ENCODE data around the gene CDK17.

The CDK17 gene

DNA sequence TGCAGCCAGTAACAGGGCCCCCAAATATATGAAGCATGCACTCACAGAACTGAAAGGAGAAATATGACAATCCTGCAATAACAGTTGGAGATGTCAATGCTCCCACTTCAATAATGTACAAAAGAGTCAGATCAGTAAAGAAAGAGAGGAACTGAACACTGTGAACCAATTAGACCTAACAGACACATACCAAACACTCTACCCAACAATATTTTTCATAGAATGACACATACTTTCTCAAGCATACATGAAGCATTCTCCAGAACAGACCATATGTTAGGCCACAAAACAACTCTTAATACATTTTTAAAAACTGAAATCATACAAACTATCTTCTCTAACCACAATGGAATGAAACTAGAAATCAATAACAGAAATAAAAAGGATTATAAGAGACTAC, 125.9 kb downstream of the CDK17 start:
- H3K27me3 Mint-ChIP-seq = no peaks in the 10 kb centered on the region
- H3K9me3 Mint-ChIP-seq (ENCODE audit: low read depth) = no peaks in the 10 kb centered on the region
- H3K36me3 Mint-ChIP-seq = peaks cover 19% of the 10 kb centered on the region
- peak overlapping the region; percentile 86 for H3K27ac Mint-ChIP-seq
- peaks cover 24% of the 10 kb centered on the region for H3K4me1 Mint-ChIP-seq (ENCODE audit: low read depth)
- no peak overlapping the region for H3K4me3 Mint-ChIP-seq

GRCh38 chr12:96271469-96272199, 128.6 kb downstream of the CDK17 start:
- Mint-ChIP-seq H3K27ac (peak overlapping the region; percentile 41), H3K27me3 (no peaks in the 10 kb centered on the region), H3K9me3 (ENCODE audit: low read depth) (no peaks in the 10 kb centered on the region), H3K36me3 (peaks cover 17% of the 10 kb centered on the region), H3K4me3 (no peak overlapping the region), H3K4me1 (ENCODE audit: low read depth) (peaks cover 36% of the 10 kb centered on the region)

- no peak overlapping the region for H3K27ac Mint-ChIP-seq
- no peaks in the 10 kb centered on the region for H3K9me3 Mint-ChIP-seq (ENCODE audit: low read depth)
- H3K27me3 Mint-ChIP-seq = no peaks in the 10 kb centered on the region
- peaks cover 8% of the 10 kb centered on the region for H3K36me3 Mint-ChIP-seq
- H3K4me1 Mint-ChIP-seq (ENCODE audit: low read depth) = peaks cover 22% of the 10 kb centered on the region
- H3K4me3 Mint-ChIP-seq = no peak overlapping the region
Observed at GRCh38 chr12:96266238-96266637, 134.0 kb downstream of the CDK17 start.

DNA sequence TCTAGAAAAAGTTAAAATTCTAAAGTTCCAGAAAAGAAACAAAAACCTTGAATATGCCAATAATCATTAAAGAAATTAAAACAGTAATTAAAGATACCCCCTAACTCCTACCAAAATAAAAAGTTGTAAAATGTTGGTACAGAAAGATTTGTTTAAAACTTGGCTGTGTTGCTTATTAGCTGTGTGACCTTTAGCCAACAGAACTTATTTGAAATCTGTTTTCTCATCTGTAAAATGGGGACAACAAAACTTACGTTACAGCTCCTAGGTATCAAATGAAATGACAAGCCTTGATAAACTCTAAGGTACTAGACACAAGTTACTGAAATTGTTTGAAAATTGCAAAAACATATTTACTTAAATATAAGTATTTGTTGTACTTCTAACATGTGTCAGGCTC, 134.4 kb downstream of the CDK17 start:
- no peak overlapping the region for H3K4me3 Mint-ChIP-seq
- peaks cover 25% of the 10 kb centered on the region for H3K4me1 Mint-ChIP-seq (ENCODE audit: low read depth)
- no peaks in the 10 kb centered on the region for H3K9me3 Mint-ChIP-seq (ENCODE audit: low read depth)
- no peaks in the 10 kb centered on the region for H3K27me3 Mint-ChIP-seq
- H3K27ac Mint-ChIP-seq = peak overlapping the region; percentile 29
- peaks cover 8% of the 10 kb centered on the region for H3K36me3 Mint-ChIP-seq

GRCh38 chr12:96265400-96265799, 134.8 kb downstream of the CDK17 start:
- Mint-ChIP-seq H3K4me1 (ENCODE audit: low read depth) (peaks cover 28% of the 10 kb centered on the region), H3K36me3 (peaks cover 8% of the 10 kb centered on the region), H3K4me3 (no peak overlapping the region), H3K27me3 (no peaks in the 10 kb centered on the region), H3K9me3 (ENCODE audit: low read depth) (no peaks in the 10 kb centered on the region), H3K27ac (peak overlapping the region; percentile 71)

- H3K27ac Mint-ChIP-seq = peak overlapping the region; percentile 69
- no peak overlapping the region for H3K4me3 Mint-ChIP-seq
- peaks cover 25% of the 10 kb centered on the region for H3K4me1 Mint-ChIP-seq (ENCODE audit: low read depth)
- peaks cover 11% of the 10 kb centered on the region for H3K36me3 Mint-ChIP-seq
- no peaks in the 10 kb centered on the region for H3K27me3 Mint-ChIP-seq
- H3K9me3 Mint-ChIP-seq (ENCODE audit: low read depth) = no peaks in the 10 kb centered on the region
Observed at GRCh38 chr12:96263449-96263902, 136.8 kb downstream of the CDK17 start.

- Mint-ChIP-seq H3K27me3 (no peaks in the 10 kb centered on the region), H3K27ac (peak overlapping the region; percentile 77), H3K4me1 (ENCODE audit: low read depth) (peaks cover 13% of the 10 kb centered on the region), H3K4me3 (no peak overlapping the region), H3K9me3 (ENCODE audit: low read depth) (no peaks in the 10 kb centered on the region), H3K36me3 (peaks cover 10% of the 10 kb centered on the region)
Observed at GRCh38 chr12:96261557-96261956, 138.7 kb downstream of the CDK17 start.

- no peaks in the 10 kb centered on the region for H3K9me3 Mint-ChIP-seq (ENCODE audit: low read depth)
- H3K4me1 Mint-ChIP-seq (ENCODE audit: low read depth) = peaks cover 11% of the 10 kb centered on the region
- H3K27me3 Mint-ChIP-seq = no peaks in the 10 kb centered on the region
- no peak overlapping the region for H3K4me3 Mint-ChIP-seq
- H3K27ac Mint-ChIP-seq = peak overlapping the region; percentile 77
- H3K36me3 Mint-ChIP-seq = peaks cover 10% of the 10 kb centered on the region
Observed at GRCh38 chr12:96260644-96261043, 139.6 kb downstream of the CDK17 start.

DNA sequence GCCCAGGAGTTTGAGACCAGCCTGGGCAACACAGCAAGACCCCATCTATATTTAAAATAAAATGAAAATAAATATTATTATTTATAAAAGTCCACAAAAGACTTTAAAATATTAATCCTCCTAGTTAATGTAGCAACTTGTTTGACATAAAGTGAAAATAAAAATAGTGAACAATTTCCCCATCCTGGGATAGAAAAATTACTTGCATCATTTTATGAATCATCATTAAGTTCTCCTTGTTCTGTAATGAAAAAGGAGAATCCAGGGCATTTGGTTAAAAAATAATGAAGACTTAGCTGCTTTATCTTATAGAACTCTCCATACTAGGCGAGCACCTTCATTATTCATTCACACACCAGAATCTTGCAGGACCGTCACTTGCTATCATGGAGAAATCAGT, 140.0 kb downstream of the CDK17 start:
- no peaks in the 10 kb centered on the region for H3K9me3 Mint-ChIP-seq (ENCODE audit: low read depth)
- peaks cover 10% of the 10 kb centered on the region for H3K36me3 Mint-ChIP-seq
- peak overlapping the region; percentile 77 for H3K27ac Mint-ChIP-seq

GRCh38 chr12:96258104-96258961, 141.9 kb downstream of the CDK17 start:
- Mint-ChIP-seq H3K9me3 (ENCODE audit: low read depth) (no peaks in the 10 kb centered on the region), H3K4me3 (no peak overlapping the region), H3K4me1 (ENCODE audit: low read depth) (peaks cover 16% of the 10 kb centered on the region), H3K27me3 (no peaks in the 10 kb centered on the region), H3K36me3 (peaks cover 6% of the 10 kb centered on the region), H3K27ac (no peak overlapping the region)

More for the DNA sequence above, 140.0 kb downstream of the CDK17 start:
- H3K4me3 Mint-ChIP-seq = no peak overlapping the region
- H3K4me1 Mint-ChIP-seq (ENCODE audit: low read depth) = peaks cover 11% of the 10 kb centered on the region
- no peaks in the 10 kb centered on the region for H3K27me3 Mint-ChIP-seq

- H3K4me3 Mint-ChIP-seq = no peak overlapping the region
- H3K27ac Mint-ChIP-seq = no peak overlapping the region
- peaks cover 7% of the 10 kb centered on the region for H3K36me3 Mint-ChIP-seq
- no peaks in the 10 kb centered on the region for H3K27me3 Mint-ChIP-seq
- H3K9me3 Mint-ChIP-seq (ENCODE audit: low read depth) = no peaks in the 10 kb centered on the region
- H3K4me1 Mint-ChIP-seq (ENCODE audit: low read depth) = peaks cover 17% of the 10 kb centered on the region
Observed at GRCh38 chr12:96257550-96258103, 142.6 kb downstream of the CDK17 start.

DNA sequence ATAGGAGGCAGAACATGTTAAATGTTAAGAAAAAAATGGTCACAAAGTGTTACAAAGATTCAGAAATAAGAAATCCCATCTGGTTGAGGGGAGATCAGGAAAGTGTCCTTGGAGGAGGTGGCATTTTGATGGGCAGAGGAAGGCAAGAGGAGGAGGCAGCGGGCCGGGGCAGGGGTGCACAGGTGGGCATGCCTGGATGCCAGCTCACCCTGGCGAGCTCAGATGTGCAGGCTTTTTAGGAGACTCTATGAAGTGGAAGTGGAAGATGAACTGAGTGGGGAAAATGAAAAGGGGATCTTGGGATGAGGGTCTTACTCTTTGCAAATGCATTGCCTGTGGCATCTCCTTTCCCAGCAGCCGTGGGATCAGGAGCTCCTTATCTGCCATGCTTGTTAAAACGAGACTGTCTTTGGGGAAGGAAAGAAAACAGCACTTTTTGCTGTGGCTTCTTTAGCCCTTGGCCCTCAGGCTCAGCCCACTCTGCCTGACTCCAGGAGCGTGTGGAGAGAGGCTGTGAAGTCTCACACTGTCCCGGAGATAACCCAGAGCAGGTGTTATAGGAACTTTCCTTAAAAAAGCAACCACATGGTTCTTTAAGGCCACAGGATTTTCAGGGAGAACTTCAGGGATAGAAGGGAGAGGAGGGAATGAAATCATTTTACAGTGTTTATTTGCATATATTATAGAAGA, 143.4 kb downstream of the CDK17 start:
- Mint-ChIP-seq H3K4me3 (no peak overlapping the region), H3K4me1 (ENCODE audit: low read depth) (peaks cover 21% of the 10 kb centered on the region), H3K27ac (no peak overlapping the region), H3K27me3 (no peaks in the 10 kb centered on the region), H3K36me3 (peaks cover 11% of the 10 kb centered on the region), H3K9me3 (ENCODE audit: low read depth) (no peaks in the 10 kb centered on the region)

- no peaks in the 10 kb centered on the region for H3K27me3 Mint-ChIP-seq
- no peaks in the 10 kb centered on the region for H3K9me3 Mint-ChIP-seq (ENCODE audit: low read depth)
- peaks cover 22% of the 10 kb centered on the region for H3K4me1 Mint-ChIP-seq (ENCODE audit: low read depth)
- peak overlapping the region; percentile 54 for H3K27ac Mint-ChIP-seq
- H3K4me3 Mint-ChIP-seq = no peak overlapping the region
- H3K36me3 Mint-ChIP-seq = peaks cover 19% of the 10 kb centered on the region
Observed at GRCh38 chr12:96255077-96255476, 145.2 kb downstream of the CDK17 start.

DNA sequence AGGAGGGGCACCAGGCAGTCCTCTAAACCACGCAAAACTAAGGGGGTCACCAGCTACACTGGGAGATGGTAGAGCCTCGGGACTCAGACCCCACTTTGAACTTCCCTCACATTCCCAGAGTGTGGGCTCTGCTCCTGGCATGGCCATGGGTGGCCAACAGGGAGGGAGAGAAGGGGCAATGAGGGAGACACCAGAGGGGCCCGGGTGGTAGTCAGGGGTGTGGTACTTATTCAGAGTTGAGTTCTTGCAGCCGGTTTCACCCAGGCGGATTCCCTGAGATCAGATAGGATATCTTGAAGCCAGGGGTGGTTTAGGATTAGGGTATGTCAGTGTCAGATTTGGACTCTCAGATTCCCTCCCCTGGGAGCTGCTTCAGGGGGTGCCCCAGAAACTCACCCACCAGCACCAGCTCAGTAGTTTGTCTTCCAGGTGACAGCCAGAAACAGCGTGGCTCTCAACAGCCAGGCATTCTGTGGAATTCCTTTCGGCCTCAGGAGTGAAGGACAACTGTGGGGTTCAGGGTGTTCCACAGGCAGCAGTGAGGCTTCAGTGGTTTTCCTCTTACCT, 150.0 kb downstream of the CDK17 start:
- Mint-ChIP-seq H3K27ac (peak overlapping the region; percentile 10), H3K9me3 (ENCODE audit: low read depth) (no peaks in the 10 kb centered on the region), H3K4me3 (no peak overlapping the region), H3K4me1 (ENCODE audit: low read depth) (peaks cover 35% of the 10 kb centered on the region), H3K36me3 (peaks cover 23% of the 10 kb centered on the region), H3K27me3 (no peaks in the 10 kb centered on the region)

Data from activated naive CD8-positive, alpha-beta T cell (primary cell).